Pancreas (tissue), 10 donors: Measurements from ENCODE around the gene RNF227. TPM values are rescaled to one million over a fixed set of nuclear protein-coding genes. Genes with fewer than 3 reads are reported as not detected.

ENCODE experiments used
- ATAC-seq, 4 donors: fragments of 200-7000 bp; cut with Tn5 transposase; one replicate each; pipeline versions ENCODE4 v1.8.0 to v1.9.1; 2020; ENCODE audit warnings: mild to moderate bottlenecking in 4 of 4, moderate library complexity in 4 of 4
- DNase-seq, 6 donors: peaks; one replicate each; pipeline ENCODE4 v3.0.0-alpha.2; 2020
- FAIRE-seq: peaks from 2 replicates; lab custom pipeline; 2012; peaks lifted over from hg19 to GRCh38; lab: Jason Lieb, UNC
- H3K27ac ChIP-seq, 4 donors: fragments of 200-600 bp; sonication (generic); 1 replicate in 3 of 4; 2 replicates in 1 of 4; pipeline versions ENCODE4 v1.5.0 to v1.8.0; 2020
- H3K27me3 ChIP-seq, 4 donors: fragments of 200-600 bp; one replicate each; pipeline ENCODE4 v1.8.0; 2021
- H3K36me3 ChIP-seq, 3 donors: fragments of 200-600 bp; sonication (generic) in 1 of 3; one replicate each; pipeline versions ENCODE4 v1.5.0 to v1.8.0; 2020 to 2021
- H3K4me1 ChIP-seq, 3 donors: fragments of 200-600 bp; one replicate each; pipeline ENCODE4 v1.8.0; 2021
- H3K4me3 ChIP-seq, 4 donors: fragments of 200-600 bp; sonication (generic) in 2 of 4; one replicate each; pipeline versions ENCODE4 v1.5.0 to v1.8.0; 2020 to 2021
- H3K9me3 ChIP-seq, 4 donors: fragments of 200-600 bp; one replicate each; pipeline ENCODE4 v1.8.0; 2021
- CTCF ChIP-seq, 4 donors: fragments of 200-600 bp; sonication (generic) in 3 of 4; IDR thresholded peaks; one replicate each; pipeline versions ENCODE4 v1.5.0 to v1.8.0; 2021; ENCODE audit warnings: antibody characterized with exemption in 4 of 4
- WGBS, 2 donors: extraction: QIAGEN DNeasy Blood & Tissue Kit; methylation state at CpG; one replicate each; pipeline ENCODE4 v1.1.7; 2013; 5-methylcytosine and 5-hydroxymethylcytosine counted together
- intact Hi-C, 3 donors: fragments of 100-400 bp; cut with DNase I; formaldehyde crosslinking; loops; one replicate each; pipeline versions ENCODE4 v1.11.1 to v1.14.2; 2022
- polyA plus RNA-seq, 2 donors: library from polyadenylated mRNA; stranded (reverse); fragments of 200-250 nt; gene quantifications; one replicate each; pipeline ENCODE4 v1.2.3, GENCODE V29; 2013
- total RNA-seq, 6 donors: library from RNA; stranded (reverse); fragmentation: NEBNext Ultra II Directional in 4 of 6; extraction: Animal tissue kit (Norgen Biotek cat#: 25700) in 4 of 6; gene quantifications; one replicate each; pipeline versions ENCODE4 v1.2.1 to v1.2.4, GENCODE V29; 2021 to 2023
- donor health status: healthy with polysubstance abuse.
- donor health status: DM: no; HTN: no; CAD: no; lungs with moderate emphysema.
- donor health status: DM: no; HTN: no; CAD: no.
- donor health status: control.
- donor health status: control.
- donor health status: Bipolar disorder and iron deficiency.
- donor health status: DM: yes; HTN: yes; CAD: no.
- donor health status: DM: no; HTN: no; CAD: no.
- donor health status: DM: no; HTN: no; CAD: no.
- donor health status: DM: yes; HTN: yes; CAD: no.

Gene RNF227
- total and polyA plus RNA-seq, 8 donors = 1.2 to 3.0 (median 2.0) TPM

DNA sequence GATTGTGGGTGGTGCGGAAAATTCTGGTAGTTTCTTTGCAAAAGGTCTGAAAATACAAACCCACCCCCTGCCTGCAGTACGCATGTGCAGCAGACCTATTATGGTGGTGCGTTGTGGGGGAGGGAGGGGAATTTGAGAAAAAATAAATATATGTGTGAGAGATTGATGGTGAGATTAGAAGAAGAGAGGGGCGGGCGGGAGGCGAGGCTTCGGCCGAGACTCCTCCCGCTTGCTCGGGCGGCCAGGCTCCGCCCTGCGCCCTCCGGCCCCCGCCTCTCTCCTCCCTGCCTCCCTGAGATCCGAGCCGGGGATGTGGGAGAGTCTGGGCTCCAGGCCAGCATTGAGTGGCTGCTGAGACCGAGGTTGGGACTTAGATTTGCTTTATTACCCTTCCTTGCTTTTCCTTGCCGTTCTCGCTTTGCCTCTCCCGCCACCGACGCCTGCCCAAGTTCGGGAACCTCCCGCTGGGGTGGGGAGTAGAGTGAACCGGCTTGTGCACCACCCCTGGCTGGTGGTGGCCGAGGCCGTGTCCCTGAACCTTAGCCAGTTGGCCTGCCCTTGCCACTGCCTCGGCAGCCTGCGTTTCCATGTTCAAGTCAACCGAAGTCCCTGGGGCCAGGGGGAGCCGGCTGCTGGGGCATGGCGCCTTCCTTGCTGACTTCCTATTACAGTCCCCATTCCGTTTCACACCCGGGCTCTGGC is 28.5 kb downstream of the RNF227 start:
- H3K9me3 ChIP-seq = no peaks in the 10 kb centered on the region
- FAIRE-seq = peak; percentile 86
- no peaks in the 10 kb centered on the region for H3K36me3 ChIP-seq
- H3K27ac ChIP-seq = peak overlapping the region; percentile 80 to 97 (median 88)
- peak; percentile 78 to 88 (median 82) for ATAC-seq
- WGBS, 2 donors = 0% methylated on average over 33 to 35 of the region's 35 CpGs
- peaks cover 25 to 29% (median 26%) of the 10 kb centered on the region in 3 donors for H3K4me1 ChIP-seq
- DNase-seq = peak; percentile 90 to 96 (median 91)
- H3K27me3 ChIP-seq = no peaks in the 10 kb centered on the region
- intact Hi-C loops = no loop called here
- peak overlapping the region in 3 of 4 donors; percentile 24 to 84 (median 84) for H3K4me3 ChIP-seq
- no peak for TF ChIP-seq CTCF (IDR thresholded peaks at IDR 0.05)

DNA sequence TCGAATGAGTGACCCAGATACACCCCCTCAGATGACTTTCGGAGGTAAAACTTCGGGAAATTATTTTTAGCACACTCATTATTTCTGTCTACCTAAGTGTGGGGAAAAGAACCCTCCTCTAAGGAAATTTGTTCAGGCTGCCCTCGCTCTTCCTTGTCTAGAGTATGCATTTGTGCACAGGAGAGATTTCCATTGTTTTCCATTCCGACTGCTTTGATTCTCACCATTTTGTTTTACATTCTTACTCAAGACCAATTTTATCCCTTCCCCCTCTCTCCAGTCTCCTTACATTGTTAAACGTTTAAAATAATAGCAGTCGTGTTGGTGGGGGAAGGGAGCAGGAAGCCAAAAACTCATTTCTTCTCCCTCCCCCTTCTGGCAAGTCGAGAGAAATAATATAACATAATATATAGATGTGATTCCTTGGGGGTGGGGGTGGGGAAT is 29.0 kb downstream of the RNF227 start:
- no peaks in the 10 kb centered on the region for H3K27me3 ChIP-seq
- no peak for ATAC-seq
- WGBS, 2 donors = 1 to 4% methylated on average over 8 of the region's 8 CpGs
- TF ChIP-seq CTCF (IDR thresholded peaks at IDR 0.05) = no peak
- peak overlapping the region; percentile 80 to 97 (median 88) for H3K27ac ChIP-seq
- no peaks in the 10 kb centered on the region for H3K36me3 ChIP-seq
- H3K4me1 ChIP-seq = peaks cover 25 to 29% (median 26%) of the 10 kb centered on the region in 3 donors
- peak overlapping the region in 2 of 4 donors; percentile 84 for H3K4me3 ChIP-seq
- DNase-seq = no peak
- intact Hi-C loops = no loop called here
- FAIRE-seq = no peak
- H3K9me3 ChIP-seq = no peaks in the 10 kb centered on the region

DNA sequence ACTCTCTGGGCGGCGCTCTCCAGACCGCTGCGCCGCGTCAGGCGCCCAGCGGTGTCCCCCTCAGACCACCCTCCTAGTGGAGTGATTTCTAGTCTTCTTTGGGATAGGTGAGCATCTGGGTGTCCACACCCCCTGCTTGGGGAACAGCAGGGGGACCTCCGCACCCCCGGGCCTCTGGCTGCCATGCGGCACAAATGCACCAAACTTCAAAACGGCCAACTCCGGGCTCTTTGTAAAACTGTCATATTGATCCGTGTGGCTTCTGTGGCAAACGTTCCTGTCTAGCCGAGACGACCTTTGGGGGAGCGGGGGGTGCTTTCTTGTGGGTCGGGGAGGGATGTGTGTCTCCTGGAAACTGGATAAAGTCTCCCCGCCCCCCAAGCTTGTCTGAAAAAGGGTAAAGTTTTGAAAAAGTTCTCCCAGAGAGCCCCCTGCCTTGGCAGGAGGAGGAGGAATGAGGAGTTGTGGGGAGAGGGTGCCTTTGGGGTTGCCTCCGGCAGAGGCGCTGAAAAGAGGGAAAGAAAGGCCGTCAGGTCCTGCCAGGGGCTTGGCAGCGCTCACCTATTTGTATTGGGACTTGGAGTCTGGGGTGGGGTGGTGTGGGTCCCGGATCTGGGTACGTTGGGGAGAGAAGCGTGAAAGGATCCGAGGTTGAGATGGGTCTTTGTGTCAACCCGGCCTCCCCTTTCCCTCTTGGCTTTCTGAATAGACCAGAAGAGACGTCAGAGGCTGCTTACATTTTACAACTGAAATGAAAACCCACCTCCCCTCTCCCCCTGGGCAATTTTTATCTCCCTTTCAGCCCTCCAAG is 29.7 kb downstream of the RNF227 start:
- FAIRE-seq = no peak
- Histone ChIP-seq H3K4me3 (peak overlapping the region; percentile 77 to 84 (median 82)), H3K27ac (peak overlapping the region; percentile 80 to 97 (median 88)), H3K36me3 (no peaks in the 10 kb centered on the region), H3K4me1 (peaks cover 25 to 34% (median 26%) of the 10 kb centered on the region in 3 donors), H3K9me3 (no peaks in the 10 kb centered on the region), H3K27me3 (no peaks in the 10 kb centered on the region)
- peak in 5 of 6 donors; percentile 48 to 64 (median 54) for DNase-seq
- intact Hi-C loops = no loop called here
- peak in 2 of 4 donors; percentile 1 to 4 for ATAC-seq
- TF ChIP-seq CTCF (IDR thresholded peaks at IDR 0.05) = no peak
- 1 to 2% methylated on average over 30 of the region's 30 CpGs for WGBS, 2 donors

DNA sequence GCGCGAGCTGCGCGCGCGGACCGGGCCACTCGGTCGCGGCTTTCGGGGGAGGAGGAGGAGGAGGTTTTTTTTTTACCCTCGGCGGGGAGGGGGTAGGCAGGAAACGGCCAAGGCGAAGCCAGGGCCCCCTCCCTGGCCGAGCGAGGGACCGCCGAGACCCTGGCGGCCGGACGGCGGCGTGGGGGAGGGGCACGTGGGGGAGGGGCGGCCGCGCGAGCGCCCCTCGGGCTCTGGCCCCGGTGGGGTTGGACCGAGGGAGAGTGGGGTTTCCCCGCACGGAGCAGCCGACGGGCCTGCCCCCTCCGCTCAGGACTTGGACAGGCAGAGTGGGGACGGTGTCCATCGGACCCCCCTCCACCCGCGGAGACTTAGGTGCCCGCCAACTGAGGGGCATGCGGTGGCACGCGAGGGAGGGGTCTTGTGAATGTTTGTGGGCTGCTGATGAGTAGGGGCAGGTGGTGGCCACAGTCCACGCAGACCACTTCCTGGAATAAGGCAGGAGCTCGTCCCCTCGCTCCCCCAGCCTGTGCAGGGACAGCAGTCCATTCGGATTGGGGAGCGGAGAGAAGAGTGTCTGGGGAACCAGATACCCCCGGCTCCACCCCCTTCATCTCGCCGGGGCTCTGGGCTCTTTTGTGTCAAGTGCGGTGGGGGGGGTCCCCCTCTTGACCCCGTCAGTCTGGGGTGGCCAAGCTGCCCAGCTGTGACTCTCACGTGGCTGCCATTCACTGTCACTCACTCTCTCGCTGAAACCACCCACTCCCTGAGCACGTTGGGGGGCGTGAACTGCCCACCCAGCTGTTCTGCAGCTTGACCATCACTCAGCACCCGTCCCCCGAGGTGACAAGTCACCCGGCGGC is 30.5 kb downstream of the RNF227 start:
- H3K9me3 ChIP-seq = no peaks in the 10 kb centered on the region
- H3K36me3 ChIP-seq = peaks cover 0 to under 1% (median 0%) of the 10 kb centered on the region in 3 donors
- 0 to 1% methylated on average over 35 to 64 of the region's 64 CpGs for WGBS, 2 donors
- intact Hi-C loops = no loop called here
- H3K27me3 ChIP-seq = no peaks in the 10 kb centered on the region
- ATAC-seq = peak in 3 of 4 donors; percentile 0 to 9 (median 4)
- peak overlapping the region; percentile 77 to 84 (median 82) for H3K4me3 ChIP-seq
- no peak for FAIRE-seq
- no peak for TF ChIP-seq CTCF (IDR thresholded peaks at IDR 0.05)
- peak; percentile 49 to 84 (median 70) for DNase-seq
- H3K4me1 ChIP-seq = peaks cover 25 to 38% (median 26%) of the 10 kb centered on the region in 3 donors
- peak overlapping the region; percentile 80 to 97 (median 88) for H3K27ac ChIP-seq
